ENCODE data around the gene CDH13.

The CDH13 gene

DNA sequence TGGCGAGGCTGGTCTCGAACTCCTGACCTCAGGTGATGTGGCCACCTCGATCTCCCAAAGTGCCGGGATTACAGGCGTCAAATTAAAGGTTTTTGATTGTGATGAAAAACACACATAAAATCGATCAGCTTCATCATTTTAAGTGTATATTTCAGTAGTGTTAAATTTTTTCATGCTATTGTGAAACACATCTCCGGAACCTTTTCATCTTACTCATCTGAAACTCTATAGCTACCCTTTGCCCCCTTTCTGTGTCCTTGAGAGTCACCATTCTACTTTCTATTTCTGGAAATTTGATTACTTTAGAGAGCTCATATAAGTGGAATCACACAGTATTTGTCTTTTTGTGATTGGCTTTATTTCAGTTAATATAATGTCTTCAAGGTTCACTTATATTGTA lies 702.7 kb downstream of the CDH13 start:
- DNase-seq = no peak

DNA sequence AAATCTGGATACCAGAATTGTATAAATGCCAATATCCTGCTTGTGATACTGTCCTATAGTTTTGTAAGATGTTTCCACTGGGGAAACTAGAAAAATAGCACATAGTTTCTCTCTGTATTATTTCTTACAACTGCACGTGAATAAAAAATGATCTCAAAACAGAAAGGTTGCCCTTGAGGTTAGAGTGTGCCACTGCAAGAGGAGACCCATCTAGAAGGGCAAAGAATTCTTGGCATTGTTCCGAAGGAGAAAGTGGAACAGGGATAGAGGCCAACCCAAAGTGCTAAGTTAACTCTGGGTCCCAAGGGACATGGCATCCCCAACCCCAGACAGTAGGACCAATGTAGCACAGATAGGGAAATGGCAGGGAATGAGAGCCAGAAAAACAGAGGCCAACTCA lies 703.5 kb downstream of the CDH13 start:
- DNase-seq = no peak

DNA sequence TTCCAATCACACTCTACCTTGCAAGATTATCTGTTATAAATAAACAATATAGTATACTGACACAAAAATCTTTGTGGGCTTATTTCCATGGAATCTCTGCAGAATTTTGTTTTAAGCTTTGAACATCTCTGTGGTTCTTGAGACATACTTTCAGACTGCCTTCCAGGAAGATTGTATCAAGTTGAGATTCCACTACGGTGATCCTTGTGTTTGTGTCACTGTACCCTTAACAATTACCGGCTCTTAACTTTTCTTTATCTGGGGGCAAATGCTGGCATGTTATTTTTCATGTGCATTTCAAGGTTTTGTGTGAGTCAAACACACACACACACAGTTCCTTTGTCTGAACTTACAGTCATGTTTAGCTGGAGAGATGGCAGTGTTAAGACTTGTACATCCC lies 708.3 kb downstream of the CDH13 start:
- no peak for DNase-seq

DNA sequence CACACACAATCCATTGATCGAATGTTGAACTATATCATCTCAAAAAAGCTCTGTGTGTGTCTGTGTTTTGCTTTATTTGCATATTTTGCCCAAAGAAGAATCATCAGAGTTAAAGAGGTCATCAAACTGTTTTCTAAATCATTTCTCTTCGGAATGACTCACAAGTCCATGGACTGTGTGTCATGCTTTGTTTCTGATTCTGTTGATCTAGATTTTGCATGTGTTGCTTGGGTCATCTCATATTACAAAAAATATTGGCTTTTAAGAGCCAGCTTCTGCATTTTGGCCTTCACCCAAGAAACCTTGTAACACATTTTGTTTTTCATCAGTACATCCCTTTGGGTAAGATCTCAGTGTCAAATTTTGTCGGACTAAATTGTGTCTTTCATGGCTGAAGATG lies 709.8 kb downstream of the CDH13 start:
- no peak for DNase-seq

DNA sequence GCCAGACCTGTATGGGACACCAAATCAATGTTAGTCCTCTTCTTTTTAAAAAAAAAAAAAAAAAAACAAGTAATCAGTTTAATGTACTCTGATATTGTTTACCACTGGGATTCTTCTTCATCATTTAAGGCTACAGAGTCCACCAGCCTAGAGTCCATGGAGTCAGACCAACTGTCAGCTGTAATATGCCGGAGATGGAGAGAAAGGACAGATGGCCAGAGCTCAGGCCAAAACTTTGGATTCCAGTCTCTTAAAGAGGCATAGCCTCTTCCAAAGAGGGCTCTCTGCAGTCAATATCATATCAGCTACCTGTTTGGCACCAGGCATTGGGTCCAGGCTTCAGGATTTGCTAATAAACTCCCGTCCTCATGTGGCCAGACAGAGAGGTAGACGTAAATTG lies 711.4 kb downstream of the CDH13 start:
- no peak for DNase-seq

DNA sequence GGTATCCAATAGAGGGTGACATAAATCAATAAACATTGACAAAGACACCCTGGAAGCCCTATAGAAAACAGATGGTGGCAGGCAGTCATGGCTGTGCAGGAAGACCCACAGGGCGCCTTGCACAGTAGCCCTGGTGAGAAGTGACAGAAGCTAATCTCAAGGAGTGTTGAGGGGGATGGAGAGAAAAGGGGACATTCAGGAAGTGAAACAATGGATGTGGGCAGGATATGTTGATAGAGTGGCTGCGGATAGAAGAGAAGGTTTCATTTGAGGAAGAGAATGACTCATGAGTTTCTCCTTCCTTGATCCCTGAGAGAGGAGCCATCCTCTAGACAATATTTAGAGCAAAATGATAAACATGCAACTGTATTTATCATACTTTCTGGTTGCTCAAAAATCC lies 712.2 kb downstream of the CDH13 start:
- DNase-seq = no peak

DNA sequence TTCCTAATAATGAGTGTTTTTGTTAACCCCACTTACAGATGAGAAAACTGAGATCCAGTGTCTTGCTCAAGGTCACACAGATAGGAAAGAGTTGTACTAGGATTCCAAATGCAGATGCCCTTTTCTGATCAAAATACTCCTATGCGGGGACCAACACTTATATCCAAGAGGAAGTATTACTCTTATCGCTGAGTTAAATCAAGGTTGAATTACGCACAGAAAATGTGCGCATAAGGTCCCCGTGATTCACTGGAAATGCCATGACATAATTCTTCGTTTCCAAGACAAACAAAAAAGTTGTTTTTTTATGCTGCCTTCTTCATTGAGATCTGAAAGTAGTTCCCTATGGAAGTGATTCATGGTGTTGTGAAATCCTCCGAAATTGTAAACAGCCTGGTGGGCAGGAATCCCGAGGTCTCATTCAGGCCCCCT lies 717.2 kb downstream of the CDH13 start:
- DNase-seq = no peak

DNA sequence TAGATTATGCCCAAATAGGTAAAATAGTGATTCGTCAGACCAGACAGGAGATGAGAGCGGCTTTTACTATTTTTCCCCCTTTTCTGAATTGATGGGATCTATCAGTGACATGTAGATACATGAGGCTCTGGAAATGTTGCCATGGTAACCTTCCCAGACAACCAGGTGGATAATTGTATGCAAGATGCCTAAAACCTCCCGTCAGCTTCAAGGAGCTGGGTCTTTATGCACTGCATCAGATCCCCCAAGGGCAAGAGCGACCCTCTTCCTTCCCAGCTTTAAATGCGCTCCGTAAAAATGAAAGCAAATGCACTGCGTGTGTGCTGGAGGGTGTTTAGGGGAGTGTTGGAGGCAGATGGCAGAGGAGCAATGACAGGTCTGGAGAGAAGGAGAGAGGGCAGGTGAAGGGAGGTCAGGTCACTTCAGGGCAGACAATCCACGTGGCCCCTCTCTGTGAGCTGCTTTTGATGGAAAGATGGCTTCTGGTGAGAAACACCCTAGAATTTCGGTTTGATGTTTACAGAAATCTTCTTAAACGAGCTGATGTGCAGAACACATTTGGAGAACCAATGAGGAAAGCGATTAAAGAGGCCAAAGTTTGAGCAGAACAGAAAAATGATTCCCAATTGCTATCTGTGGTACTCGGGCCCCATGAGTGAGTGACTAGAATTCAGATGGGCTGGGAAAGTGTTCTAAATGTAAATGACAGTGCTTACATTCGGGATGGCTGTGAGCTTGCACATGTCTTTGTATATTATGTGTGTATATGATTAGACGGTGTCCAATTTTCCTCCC lies 719.3 kb downstream of the CDH13 start:
- no peak for DNase-seq

DNA sequence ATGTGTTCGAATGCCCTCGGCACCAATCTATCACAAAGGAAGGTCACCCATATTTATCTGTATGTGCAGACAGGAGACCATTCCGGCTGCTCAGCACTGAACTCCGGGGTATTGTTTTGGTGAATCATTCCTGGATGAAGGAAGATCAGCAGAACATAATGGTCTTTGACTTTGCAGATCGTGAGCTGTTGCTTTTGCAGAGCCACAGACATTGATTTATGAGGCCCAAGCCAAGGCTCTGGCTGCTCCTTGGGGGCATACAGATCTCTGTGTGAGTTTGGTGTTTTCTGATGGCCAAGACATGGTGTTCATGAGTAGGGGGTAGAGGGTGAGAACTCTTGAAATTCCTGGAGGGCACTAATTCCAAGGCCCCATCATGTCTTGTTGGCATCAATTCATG lies 722.2 kb downstream of the CDH13 start:
- DNase-seq = no peak

DNA sequence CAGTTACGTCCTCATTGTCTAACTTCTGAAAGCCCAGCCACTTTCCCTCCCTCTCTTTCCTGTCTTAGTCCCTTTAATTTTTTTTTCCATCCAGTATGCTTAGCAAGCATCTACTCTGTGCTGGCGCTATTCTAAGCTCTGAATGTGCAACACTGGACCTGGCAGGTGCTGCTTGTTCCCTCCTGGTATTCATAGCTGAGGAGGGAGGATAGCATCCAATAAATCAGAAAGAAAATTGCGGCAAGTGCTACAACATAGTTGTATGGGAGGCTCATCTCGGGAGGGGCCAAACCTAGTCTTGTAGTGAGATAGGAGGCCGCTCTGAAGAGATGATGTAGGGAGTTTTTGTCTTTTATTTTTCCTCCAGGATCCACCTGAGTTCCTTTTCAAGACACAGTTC lies 723.7 kb downstream of the CDH13 start:
- DNase-seq = no peak

DNA sequence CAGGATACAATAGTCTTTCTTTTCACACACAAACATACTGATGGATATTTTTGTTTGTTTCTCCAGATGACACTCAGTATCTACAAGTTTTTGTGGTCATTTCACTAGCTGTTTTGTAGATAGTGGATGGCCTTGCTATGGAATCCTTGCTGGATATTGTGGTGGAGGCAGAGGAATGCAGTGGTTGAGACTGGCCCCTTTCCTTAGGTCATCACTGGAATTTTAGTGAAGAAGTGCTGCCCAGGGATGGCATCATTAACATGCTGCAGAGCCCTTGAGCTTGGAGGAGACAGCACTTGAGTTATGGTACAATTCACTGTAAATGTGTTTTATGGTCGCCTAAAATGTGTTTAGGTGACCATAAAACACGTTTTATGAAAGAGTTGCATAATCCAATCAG lies 725.1 kb downstream of the CDH13 start:
- DNase-seq = no peak

DNA sequence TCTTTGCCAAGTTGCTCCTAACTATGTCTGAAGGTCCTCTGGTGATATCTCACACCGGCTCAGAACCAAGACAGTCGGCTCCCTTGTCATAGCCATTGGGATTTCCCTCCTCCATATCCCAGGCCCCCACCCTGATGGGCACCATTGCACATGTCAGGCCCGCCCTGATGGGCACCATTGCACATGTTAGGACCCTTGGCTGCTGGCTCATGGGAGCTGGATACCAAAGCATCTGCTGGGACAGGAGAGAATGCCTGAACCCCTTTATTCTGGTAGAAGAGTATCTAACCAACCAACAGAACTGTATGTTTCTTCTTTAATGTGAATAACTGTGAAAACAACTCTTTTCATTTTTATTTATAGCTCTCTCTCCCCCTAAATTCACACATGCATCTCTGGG lies 726.5 kb downstream of the CDH13 start:
- no peak for DNase-seq

DNA sequence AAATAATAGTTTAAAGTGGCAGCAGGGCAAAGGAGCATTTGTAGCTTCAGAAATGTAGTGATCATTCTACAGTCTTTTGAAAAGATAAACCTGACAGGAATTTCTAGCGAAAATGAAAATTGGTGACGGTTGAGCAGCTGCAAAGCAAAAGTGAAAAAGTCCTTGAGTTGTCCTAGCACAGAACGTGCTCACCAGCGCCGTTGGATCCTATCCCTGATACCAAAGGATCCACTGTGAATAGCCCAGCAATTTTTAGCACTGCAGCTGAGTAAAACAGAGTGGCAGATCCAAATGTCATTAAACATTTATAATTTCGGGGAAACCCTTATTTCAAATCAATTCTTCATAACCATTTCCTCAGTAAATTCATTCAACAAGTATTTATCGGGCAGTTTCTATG lies 727.2 kb downstream of the CDH13 start:
- no peak for DNase-seq

DNA sequence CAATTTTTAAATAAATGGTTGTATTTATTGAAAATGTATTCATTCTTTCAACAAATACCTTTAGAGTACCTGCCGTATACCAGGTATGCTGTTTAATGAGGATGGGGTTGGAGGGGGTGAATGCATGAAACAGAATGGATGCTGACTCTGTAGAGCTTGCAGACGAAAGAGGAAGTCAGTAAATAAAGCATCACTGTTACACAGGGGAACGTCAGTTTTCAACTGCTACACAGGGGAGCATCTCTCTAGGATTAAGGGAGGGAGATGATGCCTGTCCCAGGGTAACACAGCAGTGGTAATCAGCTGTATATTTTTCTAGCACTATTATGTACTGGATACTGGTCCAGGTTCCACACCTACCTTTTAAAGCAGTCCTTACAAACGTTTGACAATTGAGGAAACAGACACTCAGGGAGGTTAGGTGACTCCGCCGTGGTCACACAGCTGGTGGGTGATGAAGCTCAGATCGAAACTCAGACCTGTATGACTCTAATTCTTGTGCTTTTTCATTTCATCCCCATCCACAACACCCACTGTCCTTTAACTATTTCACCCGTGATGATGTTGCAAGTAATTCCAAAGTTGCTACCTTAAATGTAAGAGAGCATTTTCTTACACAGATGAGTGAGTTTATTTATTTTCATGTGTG lies 728.9 kb downstream of the CDH13 start:
- no peak for DNase-seq

DNA sequence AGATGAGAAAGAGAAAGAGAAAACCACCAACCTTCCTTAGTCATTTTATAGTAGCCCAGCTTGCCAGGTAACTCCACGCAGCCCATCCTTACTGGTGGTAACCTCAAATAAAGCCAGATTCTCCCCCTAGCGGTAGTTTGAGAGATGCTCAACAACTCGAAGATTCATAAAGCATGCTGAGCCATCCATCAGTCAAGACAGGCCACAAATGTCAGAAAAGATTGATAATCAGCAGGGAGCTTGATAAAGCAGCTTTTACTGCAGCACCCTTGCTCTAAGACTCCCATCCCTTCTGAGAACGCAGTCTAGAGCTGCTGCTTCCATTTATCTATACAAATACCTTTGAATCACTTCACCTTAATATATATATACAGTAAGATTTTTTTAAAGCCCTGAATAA lies 729.5 kb downstream of the CDH13 start:
- peak; percentile 23 for DNase-seq

DNA sequence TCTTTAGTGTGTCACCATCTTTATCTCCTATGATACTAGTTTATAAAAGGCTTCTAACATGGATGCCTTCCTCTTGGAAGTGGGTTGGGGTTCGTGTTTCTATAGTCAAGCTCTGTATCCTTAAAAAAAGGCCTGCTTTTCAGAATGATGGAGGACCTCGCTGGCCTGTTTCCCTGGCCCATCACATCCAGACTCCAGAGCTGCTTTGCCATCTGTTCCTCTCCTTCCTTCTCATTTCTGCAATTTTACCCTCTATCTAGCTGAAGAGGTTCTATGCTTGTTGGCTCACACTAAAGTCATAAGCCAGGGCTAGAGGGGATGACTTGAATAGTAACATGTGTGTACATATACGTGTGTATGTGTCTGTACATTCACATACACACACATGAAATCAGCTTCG lies 730.2 kb downstream of the CDH13 start:
- DNase-seq = no peak

DNA sequence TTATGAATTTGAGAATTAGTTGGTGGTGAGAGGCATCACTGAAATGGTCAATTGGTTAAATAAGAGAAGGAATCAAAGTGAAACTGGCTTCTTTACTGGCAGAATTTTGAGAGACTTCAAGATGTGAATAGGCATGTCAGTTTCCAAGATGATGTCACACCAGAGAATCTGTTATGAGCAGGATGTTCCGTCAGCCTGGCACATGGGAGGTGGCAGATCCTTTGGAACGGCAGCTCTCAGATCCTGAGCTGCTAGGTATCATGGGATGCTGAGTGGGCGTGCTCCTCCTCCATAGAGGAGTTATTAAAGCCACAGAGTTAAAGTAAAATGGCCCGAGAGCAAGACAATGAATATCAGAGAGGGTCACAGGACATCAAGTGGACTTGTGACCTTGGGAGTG lies 736.8 kb downstream of the CDH13 start:
- no peak for DNase-seq

DNA sequence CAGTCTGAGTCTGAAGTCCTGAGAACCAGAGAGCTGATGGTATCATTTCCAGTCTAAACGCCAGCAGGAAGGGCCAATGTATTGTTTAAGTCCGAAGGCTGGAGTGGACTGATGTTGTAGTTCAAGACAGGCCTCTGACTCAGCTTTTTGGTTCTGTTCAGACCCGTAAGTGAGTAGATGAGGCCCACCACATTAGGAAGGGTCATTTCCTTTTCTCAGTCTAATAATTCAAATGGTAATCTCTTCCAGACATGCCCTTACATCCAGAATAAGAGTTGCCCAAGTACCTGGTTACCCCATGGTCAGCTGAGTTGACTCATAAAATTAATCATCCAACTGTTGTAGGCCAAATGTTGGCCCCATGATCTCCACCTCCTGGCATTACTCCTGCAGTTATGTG lies 738.4 kb downstream of the CDH13 start:
- DNase-seq = no peak

DNA sequence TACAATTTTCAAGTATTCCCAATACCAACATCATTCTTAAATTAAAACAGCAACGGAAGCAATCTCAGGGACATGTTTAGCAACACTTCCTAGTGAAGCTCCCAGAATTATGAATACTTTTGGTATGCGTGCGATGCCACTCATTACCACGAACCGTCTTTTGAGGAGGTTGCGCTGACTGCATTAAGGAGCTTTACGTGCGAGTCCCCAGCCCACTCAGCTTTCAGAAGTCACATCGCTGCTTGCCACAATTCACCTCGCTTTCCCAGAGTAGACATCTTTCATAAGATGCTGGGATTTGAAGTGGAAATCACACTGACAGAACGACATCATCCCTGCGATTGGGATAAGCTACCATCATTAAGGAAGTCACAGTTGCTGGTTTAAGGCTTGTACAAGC lies 739.5 kb downstream of the CDH13 start:
- no peak for DNase-seq

DNA sequence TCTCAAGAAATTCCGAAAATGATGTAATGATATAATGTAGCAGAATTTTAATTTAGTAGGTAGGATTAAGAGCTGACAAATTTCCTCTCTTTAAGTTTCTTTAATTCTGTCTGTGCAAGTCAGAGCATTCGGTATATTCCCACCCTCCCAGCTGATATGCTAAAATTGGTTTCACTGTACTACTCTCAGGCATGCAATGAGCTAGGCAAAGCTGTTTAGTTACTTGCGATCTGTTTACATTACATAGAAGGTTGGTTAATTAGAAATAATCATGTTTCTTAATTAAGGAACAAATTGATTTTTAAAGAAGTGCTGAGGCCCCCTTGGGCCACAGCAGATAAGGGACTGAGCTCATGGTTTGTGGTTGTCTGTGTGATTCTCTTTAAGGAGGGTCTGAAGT lies 748.2 kb downstream of the CDH13 start:
- DNase-seq = no peak

DNA sequence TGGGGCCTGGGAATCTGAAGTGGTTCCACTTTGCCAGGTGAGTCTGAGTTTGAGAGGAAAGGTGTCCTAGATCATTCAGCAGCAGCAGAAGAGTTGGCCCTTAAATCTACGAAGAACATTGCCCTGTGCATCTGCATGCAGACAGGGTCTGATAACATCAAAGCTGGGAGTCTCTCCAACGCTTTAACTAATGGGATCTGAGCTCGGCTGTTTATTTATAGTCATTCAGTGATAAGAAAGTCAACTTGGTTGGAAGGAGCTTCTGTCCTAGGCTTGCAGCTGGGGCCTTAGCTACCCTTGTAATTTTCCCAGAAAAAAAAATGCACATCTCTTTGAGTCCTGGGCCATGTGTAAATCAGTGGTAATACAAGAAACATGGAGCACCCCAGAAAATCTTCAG lies 763.0 kb downstream of the CDH13 start:
- DNase-seq = no peak

DNA sequence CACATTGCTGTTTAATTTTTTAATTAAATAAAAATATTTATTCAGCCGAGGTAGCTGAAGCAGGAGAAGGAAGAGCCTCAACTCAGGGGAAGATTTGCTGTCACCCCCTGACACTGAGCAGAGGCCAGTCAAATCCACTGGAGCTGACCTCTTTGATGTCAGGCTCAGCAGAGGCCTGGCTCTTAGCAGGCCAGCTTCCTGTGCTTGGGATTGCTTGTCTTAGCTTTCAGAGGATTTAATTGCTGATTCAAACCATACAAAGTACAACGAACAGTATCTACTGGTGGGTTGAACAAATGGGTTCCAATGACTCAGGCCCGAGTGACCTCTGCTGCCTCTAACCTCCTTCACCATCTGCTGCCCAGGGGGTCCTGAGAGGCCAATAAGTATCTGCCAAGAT lies 764.0 kb downstream of the CDH13 start:
- DNase-seq = no peak

DNA sequence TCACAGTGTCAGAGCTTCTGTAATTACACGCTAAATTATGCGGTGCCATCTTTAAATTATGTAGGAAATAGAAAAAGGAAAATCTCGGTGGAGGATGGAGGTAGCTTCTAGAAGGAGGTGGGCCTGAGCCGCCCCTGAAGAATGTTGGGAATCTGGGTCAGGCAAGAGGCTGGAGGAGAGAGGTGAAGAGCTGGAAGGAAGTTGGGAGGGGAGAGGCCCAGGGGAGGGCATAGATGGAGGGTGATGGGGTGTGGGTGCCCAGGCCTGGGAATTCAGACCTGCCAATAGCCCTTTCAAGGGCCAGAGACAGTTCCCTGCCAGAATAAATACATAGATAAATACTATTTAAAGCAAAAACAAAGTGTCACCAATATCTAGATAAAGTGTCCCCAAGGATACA lies 766.0 kb downstream of the CDH13 start:
- no peak for DNase-seq

DNA sequence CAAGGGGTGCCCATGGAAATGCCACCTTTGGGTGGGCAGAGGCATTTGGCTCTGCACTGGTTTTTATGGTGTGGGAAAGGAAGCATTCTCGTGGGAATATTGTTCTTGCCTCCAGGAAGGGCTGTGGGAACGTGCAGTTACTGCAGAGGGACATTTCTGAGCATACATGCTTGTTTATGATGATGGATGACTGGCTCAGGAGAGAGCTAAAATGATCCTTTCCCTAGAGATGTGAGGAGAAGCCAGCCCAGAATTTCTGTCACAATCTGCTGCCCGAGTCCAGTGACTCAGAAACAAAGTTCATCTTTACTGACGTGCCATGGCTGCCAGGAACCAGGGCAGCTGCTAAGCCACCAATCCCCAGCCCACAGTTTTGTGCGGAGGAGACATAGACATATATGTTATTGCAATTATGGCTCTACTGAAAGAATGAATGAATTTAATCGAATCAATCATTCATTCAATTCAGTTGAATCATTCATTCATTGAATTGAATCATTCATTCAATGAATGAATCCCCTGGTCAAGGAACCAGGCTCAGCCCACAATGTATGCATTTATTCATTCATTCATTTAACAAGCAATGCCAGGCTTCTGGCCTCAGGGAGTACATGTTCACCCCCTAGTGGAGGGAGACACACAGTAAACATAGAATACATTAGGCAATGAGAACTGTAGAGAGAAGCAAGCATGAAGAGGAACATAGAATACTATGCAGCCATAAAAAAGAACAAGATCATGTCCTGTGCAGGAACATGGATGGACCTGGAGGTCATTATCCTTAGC lies 766.6 kb downstream of the CDH13 start:
- no peak for DNase-seq

All from NCI-H510A (cell line).